SJSA1 (cell line): ENCODE measurements around the gene ECI1. TPM values are rescaled to one million over a fixed set of nuclear protein-coding genes. Genes with fewer than 3 reads are reported as not detected.
"Not testable (repeated sequence)": the region's sequence is repeated elsewhere in the genome, so short reads cannot be mapped to it uniquely, and the experiment has no call there.

ENCODE experiments used
- DNase-seq, 2 experiments: peaks; one replicate each; pipeline ENCODE4 v3.0.0-alpha.2; 2015 to 2020; ENCODE audit warnings: low spot score in 2 of 2, low read depth in 1 of 2
- H3K27ac ChIP-seq: fragments of 250-450 bp; sonication (Bioruptor Pico); 2 replicates; pipeline ENCODE4 v1.5.1; 2020; ENCODE audit warnings: mild to moderate bottlenecking, moderate library complexity
- H3K27me3 ChIP-seq: fragments of 250-450 bp; sonication (Bioruptor Pico); replicated peaks from 2 replicates; pipeline ENCODE4 v1.5.1; 2020; ENCODE audit warnings: mild to moderate bottlenecking, moderate library complexity
- H3K36me3 ChIP-seq: fragments of 250-450 bp; sonication (Bioruptor Pico); 2 replicates; pipeline ENCODE4 v1.5.1; 2020; ENCODE audit warnings: mild to moderate bottlenecking
- H3K4me1 ChIP-seq: fragments of 250-450 bp; sonication (Bioruptor Pico); replicated peaks from 2 replicates; pipeline ENCODE4 v1.6.1; 2021; ENCODE audit warnings: mild to moderate bottlenecking
- H3K4me3 ChIP-seq: fragments of 250-450 bp; sonication (Bioruptor Pico); 2 replicates; pipeline ENCODE4 v1.5.1; 2020; ENCODE audit warnings: mild to moderate bottlenecking
- H3K9me3 ChIP-seq: fragments of 250-450 bp; sonication (Bioruptor Pico); replicated peaks from 2 replicates; pipeline ENCODE4 v1.5.1; 2020; ENCODE audit warnings: mild to moderate bottlenecking
- total RNA-seq: library from RNA; depleted of rRNA; stranded (reverse); fragments of >200 nt; shearing (Covaris generic); gene quantifications from 2 replicates; pipeline ENCODE4 v1.2.3, GENCODE V29; 2014

ECI1 gene
- total RNA-seq, 1 experiment from 2014 or later, result 80.2 TPM

GRCh38 chr16:2210386-2211365 lies 40.7 kb downstream of the ECI1 start, which contains the start of gene BRICD5:
Gene BRICD5 (minus strand): TSS chr16:2210863. CDS start chr16:2210833, 30 bp downstream.
- Histone ChIP-seq H3K36me3 (peaks cover 67% of the 10 kb centered on the region), H3K27ac (no peak within 1 kb of the TSS)
- no peak for DNase-seq

GRCh38 chr16:2210009-2210332 lies 41.4 kb downstream of the ECI1 start:
- Histone ChIP-seq H3K4me3 (no peak overlapping the region), H3K27ac (no peak overlapping the region), H3K27me3 (no peaks in the 10 kb centered on the region), H3K4me1 (peaks cover 26% of the 10 kb centered on the region), H3K36me3 (peaks cover 70% of the 10 kb centered on the region), H3K9me3 (peaks cover 3% of the 10 kb centered on the region)
- no peak for DNase-seq

More at GRCh38 chr16:2210386-2211365, 40.7 kb downstream of the ECI1 start, which contains the start of gene BRICD5:
- Histone ChIP-seq H3K9me3 (peaks cover 3% of the 10 kb centered on the region), H3K4me1 (peaks cover 25% of the 10 kb centered on the region), H3K4me3 (no peak within 1 kb of the TSS), H3K27me3 (no peaks in the 10 kb centered on the region)

- H3K27me3 ChIP-seq, result no peaks in the 10 kb centered on the region
- DNase-seq, result no peak
- peaks cover 69% of the 10 kb centered on the region for H3K36me3 ChIP-seq
Measured at GRCh38 chr16:2209258-2210008, 42.0 kb downstream of the ECI1 start.

GRCh38 chr16:2208772-2209171 lies 42.6 kb downstream of the ECI1 start:
- DNase-seq, result no peak
- Histone ChIP-seq H3K4me3 (no peak overlapping the region), H3K36me3 (peaks cover 66% of the 10 kb centered on the region), H3K9me3 (no peaks in the 10 kb centered on the region; the same call in 1 of the 2 replicates), H3K4me1 (peaks cover 26% of the 10 kb centered on the region), H3K27ac (no peak overlapping the region), H3K27me3 (no peaks in the 10 kb centered on the region)

More at GRCh38 chr16:2209258-2210008, 42.0 kb downstream of the ECI1 start:
- peaks cover 3% of the 10 kb centered on the region for H3K9me3 ChIP-seq
- H3K4me3 ChIP-seq, result no peak overlapping the region
- no peak overlapping the region for H3K27ac ChIP-seq
- peaks cover 30% of the 10 kb centered on the region for H3K4me1 ChIP-seq

- Histone ChIP-seq H3K27ac (no peak overlapping the region), H3K4me1 (peaks cover 22% of the 10 kb centered on the region), H3K4me3 (no peak overlapping the region), H3K36me3 (peaks cover 64% of the 10 kb centered on the region), H3K27me3 (no peaks in the 10 kb centered on the region), H3K9me3 (no peaks in the 10 kb centered on the region; the same call in 1 of the 2 replicates)
- DNase-seq, result no peak
Measured at GRCh38 chr16:2208308-2208707, 43.1 kb downstream of the ECI1 start.

GRCh38 chr16:2207872-2208271 lies 43.5 kb downstream of the ECI1 start:
- DNase-seq, result no peak
- no peaks in the 10 kb centered on the region for H3K27me3 ChIP-seq
- H3K4me3 ChIP-seq, result no peak overlapping the region
- no peak overlapping the region for H3K27ac ChIP-seq
- peaks cover 18% of the 10 kb centered on the region for H3K4me1 ChIP-seq
- H3K9me3 ChIP-seq, result no peaks in the 10 kb centered on the region; the same call in 1 of the 2 replicates
- H3K36me3 ChIP-seq, result peaks cover 60% of the 10 kb centered on the region

- H3K4me3 ChIP-seq, result no peak overlapping the region
- no peaks in the 10 kb centered on the region for H3K27me3 ChIP-seq
- peaks cover 13% of the 10 kb centered on the region for H3K4me1 ChIP-seq
- no peak overlapping the region for H3K27ac ChIP-seq
- DNase-seq, result no peak
- H3K36me3 ChIP-seq, result peaks cover 50% of the 10 kb centered on the region
- H3K9me3 ChIP-seq, result no peaks in the 10 kb centered on the region
Measured at GRCh38 chr16:2206780-2207433, 44.5 kb downstream of the ECI1 start.

- H3K9me3 ChIP-seq, result no peaks in the 10 kb centered on the region
- no peaks in the 10 kb centered on the region for H3K27me3 ChIP-seq
- no peak for DNase-seq
- H3K4me1 ChIP-seq, result peaks cover 13% of the 10 kb centered on the region
- no peak overlapping the region for H3K27ac ChIP-seq
- H3K4me3 ChIP-seq, result peak overlapping the region; percentile 96; the same call in 1 of the 2 replicates
- H3K36me3 ChIP-seq, result peaks cover 45% of the 10 kb centered on the region
Measured at GRCh38 chr16:2206420-2206779, 45.0 kb downstream of the ECI1 start.

- Histone ChIP-seq H3K9me3 (no peaks in the 10 kb centered on the region), H3K27me3 (no peaks in the 10 kb centered on the region), H3K4me1 (peaks cover 13% of the 10 kb centered on the region), H3K27ac (no peak overlapping the region; the same call in 1 of the 2 replicates), H3K4me3 (peak overlapping the region; percentile 96), H3K36me3 (peaks cover 44% of the 10 kb centered on the region)
- DNase-seq, result no peak
Measured at GRCh38 chr16:2205967-2206313, 45.4 kb downstream of the ECI1 start.

GRCh38 chr16:2205104-2205966 lies 46.1 kb downstream of the ECI1 start, which contains the start of gene MLST8:
Gene MLST8 (plus strand): TSS chr16:2205454. CDS start chr16:2206086, 632 bp downstream.
- Histone ChIP-seq H3K4me3 (peak within 1 kb of the TSS; percentile 96), H3K36me3 (peaks cover 40% of the 10 kb centered on the region), H3K27me3 (no peaks in the 10 kb centered on the region), H3K27ac (peak within 1 kb of the TSS; percentile 90), H3K9me3 (no peaks in the 10 kb centered on the region), H3K4me1 (peaks cover 13% of the 10 kb centered on the region)
- peak; percentile 83 to 97 for DNase-seq

GRCh38 chr16:2204416-2205103 lies 46.8 kb downstream of the ECI1 start:
- Histone ChIP-seq H3K36me3 (peaks cover 32% of the 10 kb centered on the region), H3K4me1 (peaks cover 13% of the 10 kb centered on the region), H3K27ac (peak overlapping the region; percentile 90; the same call in 1 of the 2 replicates), H3K9me3 (no peaks in the 10 kb centered on the region), H3K27me3 (peaks cover 4% of the 10 kb centered on the region), H3K4me3 (peak overlapping the region; percentile 96)
- no peak for DNase-seq

GRCh38 chr16:2203119-2203688 lies 48.2 kb downstream of the ECI1 start:
- Histone ChIP-seq H3K4me1 (peaks cover 13% of the 10 kb centered on the region), H3K36me3 (peaks cover 19% of the 10 kb centered on the region), H3K27me3 (peaks cover 18% of the 10 kb centered on the region)
- DNase-seq, H3K27ac ChIP-seq, H3K4me3 ChIP-seq, H3K9me3 ChIP-seq: not testable (repeated sequence)
